OCI-LY7 (cell line): ENCODE data around the gene CCDC85A. TPM values are rescaled to one million over a fixed set of nuclear protein-coding genes. Genes with fewer than 3 reads are reported as not detected.

Experiments used
- BruUV-seq: library from RNA; stranded (reverse); fragments of 400-500 nt; replicated peaks from 2 replicates; lab custom pipeline; 2021; lab: Mats Ljungman, UMichigan
- CTCF ChIA-PET: fragments of 300-600 bp; sonication (Branson Sonifier 250); formaldehyde crosslinking; loops from one replicate; lab custom pipeline; 2022; ENCODE audit warnings: antibody characterized with exemption; ENCODE audit not compliant: unreplicated experiment; lab: Charles Lee
- POLR2A ChIA-PET: fragments of 300-600 bp; sonication (Branson Sonifier 250); formaldehyde crosslinking; loops from one replicate; lab custom pipeline; 2022; ENCODE audit warnings: antibody characterized with exemption; lab: Charles Lee
- DNase-seq: peaks from one replicate; pipeline ENCODE4 v3.0.0-alpha.2; 2015; ENCODE audit warnings: low spot score
- H2AFZ ChIP-seq: fragments of 200-600 bp; sonication (generic), shearing (Covaris generic); 2 replicates; pipeline ENCODE4 v1.6.1; 2014; ENCODE audit warnings: mild to moderate bottlenecking, antibody characterized with exemption, low read length, moderate library complexity
- H3K27ac ChIP-seq: fragments of 200-600 bp; sonication (generic); 2 replicates; pipeline ENCODE4 v1.5.1; 2014; ENCODE audit warnings: mixed run types, low read depth, mild to moderate bottlenecking, moderate library complexity, low read length, inconsistent platforms; ENCODE audit not compliant: poor library complexity, severe bottlenecking
- H3K36me3 ChIP-seq: fragments of 200-600 bp; sonication (generic); 2 replicates; pipeline ENCODE4 v1.6.1; 2014; ENCODE audit warnings: mild to moderate bottlenecking, antibody characterized with exemption, low read length, moderate library complexity, mixed read lengths; ENCODE audit not compliant: insufficient read depth
- H3K4me1 ChIP-seq: fragments of 200-600 bp; sonication (generic); 2 replicates; pipeline ENCODE4 v1.5.1; 2014; ENCODE audit warnings: mild to moderate bottlenecking, low read length; ENCODE audit not compliant: insufficient read depth, poor library complexity, severe bottlenecking
- H3K4me2 ChIP-seq: fragments of 200-600 bp; sonication (generic); 2 replicates; pipeline ENCODE4 v1.6.1; 2014; ENCODE audit warnings: mild to moderate bottlenecking, low read length
- H3K4me3 ChIP-seq: fragments of 200-600 bp; sonication (generic); 2 replicates; pipeline ENCODE4 v1.5.1; 2014; ENCODE audit warnings: mild to moderate bottlenecking, low read depth, low read length; ENCODE audit not compliant: poor library complexity, severe bottlenecking
- H3K79me2 ChIP-seq: fragments of 200-600 bp; sonication (generic); 2 replicates; pipeline ENCODE4 v1.6.1; 2016; ENCODE audit warnings: low read depth, mild to moderate bottlenecking, low read length, moderate library complexity, mixed read lengths; ENCODE audit not compliant: insufficient read depth
- H3K9me2 ChIP-seq: fragments of 200-600 bp; sonication (generic); 2 replicates; pipeline ENCODE4 v1.6.1; 2016; ENCODE audit warnings: mild to moderate bottlenecking, low read length, mixed read lengths; ENCODE audit not compliant: insufficient read depth
- H3K9me3 ChIP-seq: fragments of 200-600 bp; sonication (generic); 2 replicates; pipeline ENCODE4 v1.6.1; 2014; ENCODE audit warnings: mild to moderate bottlenecking, mixed run types, low read length, mixed read lengths
- H4K20me1 ChIP-seq: fragments of 200-600 bp; sonication (generic); 2 replicates; pipeline ENCODE4 v1.6.1; 2014; ENCODE audit warnings: mild to moderate bottlenecking, antibody characterized with exemption, low read length, moderate library complexity, mixed read lengths; ENCODE audit not compliant: insufficient read depth
- CTCF ChIP-seq: fragments of 200-600 bp; sonication (generic); conservative IDR thresholded peaks from 2 replicates; pipeline ENCODE4 v1.5.1; 2014; ENCODE audit warnings: mild to moderate bottlenecking, antibody characterized with exemption, low read length, moderate library complexity, mixed read lengths
- EZH2phosphoT487 ChIP-seq: fragments of 200-600 bp; sonication (generic); IDR thresholded peaks from 2 replicates; pipeline ENCODE4 v1.6.1; 2018; ENCODE audit warnings: low read depth, borderline replicate concordance, mild to moderate bottlenecking, mixed run types, antibody characterized with exemption, low read length, moderate library complexity, mixed read lengths
- intact Hi-C: fragments of 100-400 bp; cut with micrococcal nuclease; formaldehyde crosslinking; loops from one replicate; pipeline ENCODE4 v1.10.0; 2022; ENCODE audit not compliant: unreplicated experiment
- total RNA-seq, 2 experiments: library from RNA; depleted of rRNA in 1 of 2; stranded (reverse); fragments of >200 nt in 1 of 2; shearing (Covaris generic) in 1 of 2; gene quantifications; 2 replicates each; pipeline ENCODE4 v1.2.3, GENCODE V29; 2014 to 2022

The CCDC85A gene
- total RNA-seq, 2 experiments from 2014 or later, result not detected

- POLR2A ChIA-PET, result no interaction called here
- H3K79me2 ChIP-seq, result no peaks in the 10 kb centered on the region
- H3K4me2 ChIP-seq, result no peak overlapping the region
- H2AFZ ChIP-seq, result no peak overlapping the region
- intact Hi-C loops, result no loop called here
- H3K9me3 ChIP-seq, result no peaks in the 10 kb centered on the region
- H3K4me1 ChIP-seq, result no peaks in the 10 kb centered on the region
- CTCF ChIA-PET, result no interaction called here
- no peaks in the 10 kb centered on the region for H3K9me2 ChIP-seq
- DNase-seq, result no peak
- H3K4me3 ChIP-seq, result no peak overlapping the region
- H3K36me3 ChIP-seq, result no peaks in the 10 kb centered on the region
- no peak overlapping the region for H3K27ac ChIP-seq
- no peak for TF ChIP-seq EZH2phosphoT487
- TF ChIP-seq CTCF, result no peak
- H4K20me1 ChIP-seq, result no peaks in the 10 kb centered on the region
- no TSS peak for BruUV-seq
Observed at GRCh38 chr2:56325661-56326345, 142.0 kb downstream of the CCDC85A start.

GRCh38 chr2:56326346-56326741, 142.6 kb downstream of the CCDC85A start:
- Histone ChIP-seq H2AFZ (no peak overlapping the region), H3K9me3 (no peaks in the 10 kb centered on the region), H3K4me3 (no peak overlapping the region), H3K4me1 (no peaks in the 10 kb centered on the region), H3K4me2 (no peak overlapping the region), H3K36me3 (no peaks in the 10 kb centered on the region), H3K27ac (no peak overlapping the region), H3K9me2 (no peaks in the 10 kb centered on the region), H4K20me1 (no peaks in the 10 kb centered on the region), H3K79me2 (no peaks in the 10 kb centered on the region)
- no peak for DNase-seq
- intact Hi-C loops, result no loop called here
- ChIA-PET CTCF (no interaction called here), POLR2A (no interaction called here)
- BruUV-seq, result no TSS peak
- TF ChIP-seq EZH2phosphoT487, result no peak
- TF ChIP-seq CTCF, result no peak

- DNase-seq, result no peak
- Histone ChIP-seq H3K36me3 (no peaks in the 10 kb centered on the region), H2AFZ (no peak overlapping the region), H3K4me3 (no peak overlapping the region), H3K4me2 (no peak overlapping the region), H3K4me1 (no peaks in the 10 kb centered on the region), H3K27ac (no peak overlapping the region), H3K79me2 (no peaks in the 10 kb centered on the region), H4K20me1 (no peaks in the 10 kb centered on the region), H3K9me3 (no peaks in the 10 kb centered on the region), H3K9me2 (no peaks in the 10 kb centered on the region)
- ChIA-PET POLR2A (no interaction called here), CTCF (no interaction called here)
- intact Hi-C loops, result no loop called here
- TF ChIP-seq EZH2phosphoT487 (no peak), CTCF (no peak)
- BruUV-seq, result no TSS peak
Observed at GRCh38 chr2:56331810-56332209, 148.0 kb downstream of the CCDC85A start.
